ENCODE measurements around the gene VWCE. TPM values are rescaled to one million over a fixed set of nuclear protein-coding genes. Genes with fewer than 3 reads are reported as not detected.

VWCE gene
- total and polyA plus RNA-seq, 7 donors, result 0.23 to 1.4 (median 0.84) TPM

DNA sequence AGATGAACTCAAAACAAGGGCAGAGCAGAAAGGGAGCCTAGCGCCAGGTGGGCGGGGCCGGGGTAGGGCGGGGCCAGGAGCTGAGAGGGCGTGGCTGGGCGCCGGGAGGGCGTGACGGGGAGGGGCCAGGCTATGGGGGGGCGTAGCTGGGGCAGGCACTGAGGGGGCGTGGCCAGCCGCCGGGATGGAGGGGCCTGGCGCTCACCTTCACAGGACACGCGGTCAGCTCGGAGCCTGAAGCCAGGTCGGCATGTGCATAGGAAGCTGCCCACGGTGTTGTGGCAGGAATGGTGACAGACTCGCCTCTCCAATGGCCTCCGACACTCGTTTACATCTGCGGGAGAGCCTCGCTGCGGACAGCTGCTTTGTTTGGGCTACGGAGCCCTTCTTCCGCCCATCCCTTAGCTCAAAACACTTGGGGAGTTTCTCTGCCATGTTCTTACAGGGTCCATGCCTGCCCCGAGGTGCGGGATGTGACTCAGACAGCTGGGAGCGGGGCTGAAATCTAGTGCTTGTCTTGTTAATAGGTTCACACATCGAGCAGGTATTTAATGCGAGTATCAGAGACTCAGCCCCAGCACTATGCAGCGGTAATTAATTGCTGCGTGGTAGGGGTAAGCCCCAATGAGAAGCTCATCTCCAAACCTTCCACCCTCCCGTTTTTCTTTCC is 13.4 kb downstream of the VWCE start:
- H3K4me3 ChIP-seq, result no peak overlapping the region
- no peaks in the 10 kb centered on the region for H3K4me1 ChIP-seq
- no peak overlapping the region for H3K27ac ChIP-seq
- H3K9me3 ChIP-seq, result no peaks in the 10 kb centered on the region
- no peaks in the 10 kb centered on the region for H3K27me3 ChIP-seq (ENCODE audit: insufficient read depth in 3 of 3, low read length in 2 of 3)
- peak in 3 of 4 donors; percentile 48 to 77 (median 71) for ATAC-seq
- peaks cover 0 to 13% of the 10 kb centered on the region in 2 donors for H3K36me3 ChIP-seq (ENCODE audit: insufficient read depth in 1 of 2, low read depth in 1 of 2)
- intact Hi-C loops (cut with DNase I), result no loop called here
- WGBS, 3 donors, result 52 to 62% (median 55%) methylated on average over 30 to 35 of the region's 35 CpGs
- no peak for TF ChIP-seq CTCF (IDR thresholded peaks at IDR 0.05)
- DNase-seq, result peak in 1 of 2 donors; percentile 64

DNA sequence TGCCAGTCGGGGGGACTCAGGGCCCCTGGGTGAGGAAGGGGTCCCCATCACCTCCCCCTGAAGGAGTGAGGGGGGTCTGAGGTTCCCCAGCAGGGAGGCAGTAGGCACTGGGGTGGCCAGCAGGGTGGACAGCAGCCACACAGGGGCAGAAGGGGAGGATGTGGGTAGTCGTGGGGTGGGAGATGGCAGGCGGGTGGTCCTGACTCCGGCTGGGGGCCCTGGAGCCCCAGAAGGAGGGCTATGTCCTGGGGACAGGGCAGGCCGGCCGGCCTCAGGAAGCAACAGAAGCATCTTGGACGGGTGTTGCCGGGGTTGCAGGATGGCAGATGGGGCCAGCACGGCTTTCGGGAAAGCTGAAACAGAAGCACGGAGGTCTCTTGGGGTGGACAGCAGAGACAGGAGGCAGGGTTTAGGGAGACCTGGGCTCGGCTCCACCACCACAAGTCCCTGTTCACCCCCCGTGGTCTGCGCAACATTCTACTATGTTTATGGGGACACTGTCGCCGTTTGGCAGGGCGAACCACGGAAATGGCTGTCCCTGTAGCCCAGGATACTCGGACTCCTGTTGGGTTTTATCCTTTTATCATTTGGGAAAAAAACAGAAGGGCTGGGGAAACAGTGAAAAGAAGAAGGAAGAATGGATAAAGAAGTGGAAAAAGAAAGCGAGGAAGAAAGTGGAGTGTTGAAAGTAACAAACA is 14.1 kb downstream of the VWCE start:
- 89 to 92% (median 89%) methylated on average over 20 of the region's 20 CpGs for WGBS, 3 donors
- ATAC-seq, result no peak
- intact Hi-C loops (cut with DNase I), result no loop called here

GRCh38 chr11:61279934-61280659 is 15.0 kb downstream of the VWCE start:
- ATAC-seq (no peak), DNase-seq (no peak)
- Histone ChIP-seq H3K4me3 (no peak overlapping the region), H3K4me1 (no peaks in the 10 kb centered on the region), H3K27ac (no peak overlapping the region), H3K27me3 (ENCODE audit: insufficient read depth in 3 of 3, low read length in 2 of 3) (no peaks in the 10 kb centered on the region), H3K36me3 (ENCODE audit: insufficient read depth in 1 of 2, low read depth in 1 of 2) (peaks cover 0 to 6% of the 10 kb centered on the region in 2 donors), H3K9me3 (no peaks in the 10 kb centered on the region)
- intact Hi-C loops (cut with DNase I), result no loop called here
- 87 to 89% (median 89%) methylated on average over 12 of the region's 12 CpGs for WGBS, 3 donors
- TF ChIP-seq CTCF (IDR thresholded peaks at IDR 0.05), result no peak

More for the DNA sequence above, 14.1 kb downstream of the VWCE start:
- H3K4me1 ChIP-seq, result no peaks in the 10 kb centered on the region
- no peak overlapping the region for H3K27ac ChIP-seq
- no peaks in the 10 kb centered on the region for H3K27me3 ChIP-seq (ENCODE audit: insufficient read depth in 3 of 3, low read length in 2 of 3)
- no peak for DNase-seq
- H3K9me3 ChIP-seq, result no peaks in the 10 kb centered on the region
- TF ChIP-seq CTCF (IDR thresholded peaks at IDR 0.05), result no peak
- H3K4me3 ChIP-seq, result no peak overlapping the region
- peaks cover 0 to 10% of the 10 kb centered on the region in 2 donors for H3K36me3 ChIP-seq (ENCODE audit: insufficient read depth in 1 of 2, low read depth in 1 of 2)

- Histone ChIP-seq H3K4me1 (no peaks in the 10 kb centered on the region), H3K27me3 (ENCODE audit: insufficient read depth in 3 of 3, low read length in 2 of 3) (no peaks in the 10 kb centered on the region), H3K36me3 (ENCODE audit: insufficient read depth in 1 of 2, low read depth in 1 of 2) (peaks cover 0 to 6% of the 10 kb centered on the region in 2 donors), H3K27ac (no peak overlapping the region), H3K9me3 (no peaks in the 10 kb centered on the region), H3K4me3 (no peak overlapping the region)
- no peak for DNase-seq
- WGBS, 3 donors, result 63 to 70% (median 69%) methylated on average over 10 of the region's 10 CpGs
- intact Hi-C loops (cut with DNase I), result no loop called here
- TF ChIP-seq CTCF (IDR thresholded peaks at IDR 0.05), result no peak
- no peak for ATAC-seq
Observed at GRCh38 chr11:61278001-61278470, 17.1 kb downstream of the VWCE start.

All from psoas muscle (tissue), 8 donors.